ENCODE measurements around the gene ALDH1B1.

GRCh38 chr9:38385896-38386295, 6.6 kb upstream of the ALDH1B1 start:
- no peak for TF ChIP-seq CTCF (optimal IDR thresholded peaks at IDR 0.05 in 1 of 3, IDR thresholded peaks at IDR 0.05 in 1 of 3, conservative IDR thresholded peaks at IDR 0.05 in 1 of 3; ENCODE audit: extremely low read depth in 1 of 3, insufficient read depth in 2 of 3, low read length in 3 of 3)
- no peak for TF ChIP-seq EZH2 (IDR thresholded peaks at IDR 0.05; ENCODE audit: low read length)

All from keratinocyte (primary cell).